Heart right ventricle (tissue), 16 donors: ENCODE measurements around the gene PLSCR5. TPM values are rescaled to one million over a fixed set of nuclear protein-coding genes. Genes with fewer than 3 reads are reported as not detected.

Source experiments
- ATAC-seq, 8 donors: fragments of 200-7000 bp; cut with Tn5 transposase; one replicate each; pipeline ENCODE4 v1.9.1; 2020; ENCODE audit warnings: mild to moderate bottlenecking in 8 of 8, moderate library complexity in 8 of 8, moderate number of reproducible peaks in 1 of 8
- DNase-seq, 2 donors: peaks; one replicate each; pipeline ENCODE4 v3.0.0-alpha.2; 2020
- H3K27ac ChIP-seq, 10 donors: fragments of 200-600 bp; sonication (generic) in 2 of 10; one replicate each; pipeline versions ENCODE4 v1.5.0 to v1.8.0; 2020 to 2022; ENCODE audit warnings: mild to moderate bottlenecking in 3 of 10
- H3K27me3 ChIP-seq, 7 donors: fragments of 200-600 bp; one replicate each; pipeline ENCODE4 v1.8.0; 2021 to 2022; ENCODE audit warnings: mild to moderate bottlenecking in 2 of 7
- H3K36me3 ChIP-seq, 9 donors: fragments of 200-600 bp; sonication (generic) in 1 of 9; one replicate each; pipeline versions ENCODE4 v1.5.0 to v1.8.0; 2020 to 2022; ENCODE audit warnings: mild to moderate bottlenecking in 2 of 9
- H3K4me1 ChIP-seq, 9 donors: fragments of 200-600 bp; sonication (generic) in 1 of 9; one replicate each; pipeline versions ENCODE4 v1.5.0 to v1.8.0; 2020 to 2022; ENCODE audit warnings: mild to moderate bottlenecking in 4 of 9
- H3K4me3 ChIP-seq, 10 donors: fragments of 200-600 bp; sonication (generic) in 2 of 10; one replicate each; pipeline versions ENCODE4 v1.5.0 to v1.8.0; 2020 to 2022; ENCODE audit warnings: mild to moderate bottlenecking in 7 of 10, moderate library complexity in 2 of 10
- H3K9me3 ChIP-seq, 11 donors: fragments of 200-600 bp in 10 of 11; sonication (generic) in 2 of 11; one replicate each; pipeline versions ENCODE4 v1.5.0 to v1.8.0; 2013 to 2022; ENCODE audit warnings: mild to moderate bottlenecking in 2 of 11, control low read depth in 1 of 11, moderate library complexity in 1 of 11
- CTCF ChIP-seq, 9 donors: fragments of 200-600 bp; sonication (generic) in 2 of 9; IDR thresholded peaks; one replicate each; pipeline versions ENCODE4 v1.5.0 to v1.8.0; 2021 to 2022; ENCODE audit warnings: antibody characterized with exemption in 9 of 9, mild to moderate bottlenecking in 5 of 9, moderate library complexity in 1 of 9
- WGBS, 2 donors: extraction: QIAGEN DNeasy Blood & Tissue Kit; methylation state at CpG; one replicate each; pipeline ENCODE4 v1.1.7; 2013; ENCODE audit warnings: inconsistent platforms in 1 of 2; 5-methylcytosine and 5-hydroxymethylcytosine counted together
- intact Hi-C, 10 donors: fragments of 100-400 bp; cut with DNase I; formaldehyde crosslinking; loops; one replicate each; pipeline versions ENCODE4 v1.11.1 to v1.14.2; 2022
- polyA plus RNA-seq, 2 donors: library from polyadenylated mRNA; stranded (reverse); fragments of 200-250 nt; gene quantifications; one replicate each; pipeline ENCODE4 v1.2.3, GENCODE V29; 2013
- total RNA-seq, 10 donors: library from RNA; stranded (reverse); fragmentation: NEBNext Ultra II Directional in 3 of 10; extraction: Animal tissue kit (Norgen Biotek cat#: 25700) in 3 of 10; gene quantifications; one replicate each; pipeline versions ENCODE4 v1.2.1 to v1.2.4, GENCODE V29; 2021 to 2023
- donor health status: Arrhythmogenic right ventricular cardiomyopathy.
- donor health status: ischemic (EF 13 %, LVEDD 7.1; RV severe dilation, severe dysfunction).
- donor health status: healthy with polysubstance abuse.
- donor health status: DM: no; HTN: yes; CAD: no.
- donor health status: DM: no; HTN: no; CAD: no.
- donor health status: ischemic (EF 25% LVEDD 6.9; RV normal size, moderate dysfunction).
- donor health status: ischemic (EF 25% LVEDD 5.7; RV mildly dilated, moderate dysfunction).
- donor health status: healthy.
- donor health status: DM: yes; HTN: yes; CAD: no.
- donor health status: Ischemic cardiomyopathy.
- donor health status: ischemic (EF 35%, LVEDD 5.7; RV mildly dilated, moderate dysfunction).
- donor health status: nonischemic (EF 11% LVEDD 7.7; RV severe dilation, severe dysfunction).
- donor health status: DM: yes; HTN: yes; CAD: no.
- donor health status: PGD.
- donor health status: ischemic (EF 29% LVEDD 5.4; RV normal size, mild dysfunction).
- donor health status: nonischemic (EF 23%, LVEDD 6.1; RV moderate dilation, normal function).

The PLSCR5 gene
- total and polyA plus RNA-seq, 12 donors: not detected

GRCh38 chr3:146640955-146641867, 36.1 kb upstream of the PLSCR5 start:
- H3K27me3 ChIP-seq: no peaks in the 10 kb centered on the region
- no peaks in the 10 kb centered on the region for H3K9me3 ChIP-seq
- no peaks in the 10 kb centered on the region for H3K36me3 ChIP-seq
- H3K27ac ChIP-seq: no peak overlapping the region
- no peak for DNase-seq
- H3K4me3 ChIP-seq: no peak overlapping the region
- intact Hi-C loops: loop anchor here in 2 of 10 donors (5.0 kb wide), 1 partner anchor 49 kb away; no protein-coding TSS in a partner anchor
- H3K4me1 ChIP-seq: no peaks in the 10 kb centered on the region
- TF ChIP-seq CTCF (IDR thresholded peaks at IDR 0.05): peak in 8 of 9 donors; percentile 15 to 60 (median 44)
- no peak for ATAC-seq
- WGBS, 2 donors: 19 to 24% methylated on average over 3 of the region's 3 CpGs

GRCh38 chr3:146640361-146640760, 35.2 kb upstream of the PLSCR5 start:
- WGBS, 2 donors: 93 to 100% methylated on average over 1 of the region's 1 CpG
- Histone ChIP-seq H3K36me3 (no peaks in the 10 kb centered on the region), H3K9me3 (no peaks in the 10 kb centered on the region), H3K27ac (no peak overlapping the region), H3K4me1 (no peaks in the 10 kb centered on the region), H3K27me3 (no peaks in the 10 kb centered on the region), H3K4me3 (no peak overlapping the region)
- intact Hi-C loops: loop anchor here in 2 of 10 donors (5.0 kb wide), 1 partner anchor 48 kb away; no protein-coding TSS in a partner anchor
- no peak for ATAC-seq
- DNase-seq: no peak
- TF ChIP-seq CTCF (IDR thresholded peaks at IDR 0.05): no peak

GRCh38 chr3:146638718-146639117, 33.6 kb upstream of the PLSCR5 start:
- H3K4me1 ChIP-seq: no peaks in the 10 kb centered on the region
- H3K27ac ChIP-seq: no peak overlapping the region
- DNase-seq (no peak), ATAC-seq (no peak)
- no peak overlapping the region for H3K4me3 ChIP-seq
- peak in 7 of 9 donors; percentile 6 to 60 (median 36) for TF ChIP-seq CTCF (IDR thresholded peaks at IDR 0.05)
- H3K9me3 ChIP-seq: no peaks in the 10 kb centered on the region
- no peaks in the 10 kb centered on the region for H3K27me3 ChIP-seq
- intact Hi-C loops: no loop called here
- H3K36me3 ChIP-seq: no peaks in the 10 kb centered on the region

GRCh38 chr3:146637871-146638270, 32.7 kb upstream of the PLSCR5 start:
- ATAC-seq (no peak), DNase-seq (no peak)
- Histone ChIP-seq H3K4me1 (no peaks in the 10 kb centered on the region), H3K9me3 (no peaks in the 10 kb centered on the region), H3K27me3 (no peaks in the 10 kb centered on the region), H3K27ac (no peak overlapping the region), H3K4me3 (no peak overlapping the region), H3K36me3 (no peaks in the 10 kb centered on the region)
- WGBS, 2 donors: 82 to 89% methylated on average over 3 of the region's 3 CpGs
- no peak for TF ChIP-seq CTCF (IDR thresholded peaks at IDR 0.05)
- intact Hi-C loops: no loop called here
